ENCODE measurements around the gene FLNC. TPM values are rescaled to one million over a fixed set of nuclear protein-coding genes. Genes with fewer than 3 reads are reported as not detected.
A peak's percentile ranks its signal among the peaks of the same experiment; 100 is the strongest.

The FLNC gene
- polyA plus RNA-seq, 3 donors: 0.01 TPM; not detected in 2

DNA sequence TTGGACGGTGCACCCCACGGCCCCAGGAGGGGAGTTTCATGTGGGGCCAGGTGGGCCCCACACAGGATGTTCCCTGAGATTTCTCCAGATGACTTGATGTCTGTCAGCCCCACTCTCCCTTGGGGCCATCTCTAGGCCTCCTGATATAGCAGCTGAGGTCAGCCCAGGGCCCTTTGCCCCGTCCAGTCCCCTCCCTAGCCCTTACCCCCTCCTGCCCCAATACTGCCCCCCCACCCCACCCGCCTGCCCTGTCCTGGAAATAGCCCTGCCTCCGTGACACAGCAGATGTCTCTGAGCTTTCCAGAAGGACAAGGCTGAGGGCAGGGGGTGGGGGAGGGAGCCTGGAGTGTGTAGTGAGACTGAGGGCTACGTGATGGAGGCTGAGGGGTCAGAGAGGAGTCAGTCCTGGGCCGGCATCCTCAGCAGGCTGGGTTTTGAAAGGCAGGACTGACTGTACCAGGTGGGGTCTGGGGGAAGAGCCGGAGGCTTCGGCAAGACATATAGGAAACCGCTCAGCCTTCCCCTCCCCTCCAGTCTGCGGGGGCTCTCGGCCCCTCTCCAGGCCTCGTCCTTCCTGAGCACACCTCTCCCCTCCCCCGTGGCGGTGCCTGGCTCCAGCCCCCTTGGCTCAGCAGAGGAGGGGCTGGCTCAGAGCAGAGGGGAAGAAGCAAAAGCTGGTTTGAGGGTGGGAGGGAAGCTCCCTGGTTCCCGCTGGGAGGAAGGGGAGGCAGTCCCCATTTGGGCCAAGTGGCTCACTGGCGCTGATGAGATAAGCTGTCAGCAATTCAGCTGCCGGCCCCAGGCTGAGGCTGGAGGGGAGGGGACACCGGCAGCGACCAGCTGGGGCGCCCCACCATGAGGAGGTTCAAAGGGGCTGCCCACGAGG is 2.0 kb downstream of the FLNC start:
- H3K27me3 ChIP-seq (ENCODE audit: control insufficient read depth in 2 of 2, insufficient read depth in 2 of 2, low read length in 2 of 2): peaks cover 34 to 61% of the 10 kb centered on the region in 2 donors
- no peaks in the 10 kb centered on the region for H3K36me3 ChIP-seq (replicated peaks in 1 of 2; ENCODE audit: control insufficient read depth in 1 of 2, insufficient read depth in 2 of 2, low read length in 2 of 2)
- H3K27ac ChIP-seq (ENCODE audit: low read depth in 1 of 2, low read length in 2 of 2): no peak overlapping the region
- H3K27me3 Mint-ChIP-seq (ENCODE audit: low read depth in 3 of 3): peaks cover 60 to 74% (median 64%) of the 10 kb centered on the region in 3 donors
- no peaks in the 10 kb centered on the region for H4K20me1 ChIP-seq (ENCODE audit: insufficient read depth, low read length)
- TF ChIP-seq, protein P1, sequence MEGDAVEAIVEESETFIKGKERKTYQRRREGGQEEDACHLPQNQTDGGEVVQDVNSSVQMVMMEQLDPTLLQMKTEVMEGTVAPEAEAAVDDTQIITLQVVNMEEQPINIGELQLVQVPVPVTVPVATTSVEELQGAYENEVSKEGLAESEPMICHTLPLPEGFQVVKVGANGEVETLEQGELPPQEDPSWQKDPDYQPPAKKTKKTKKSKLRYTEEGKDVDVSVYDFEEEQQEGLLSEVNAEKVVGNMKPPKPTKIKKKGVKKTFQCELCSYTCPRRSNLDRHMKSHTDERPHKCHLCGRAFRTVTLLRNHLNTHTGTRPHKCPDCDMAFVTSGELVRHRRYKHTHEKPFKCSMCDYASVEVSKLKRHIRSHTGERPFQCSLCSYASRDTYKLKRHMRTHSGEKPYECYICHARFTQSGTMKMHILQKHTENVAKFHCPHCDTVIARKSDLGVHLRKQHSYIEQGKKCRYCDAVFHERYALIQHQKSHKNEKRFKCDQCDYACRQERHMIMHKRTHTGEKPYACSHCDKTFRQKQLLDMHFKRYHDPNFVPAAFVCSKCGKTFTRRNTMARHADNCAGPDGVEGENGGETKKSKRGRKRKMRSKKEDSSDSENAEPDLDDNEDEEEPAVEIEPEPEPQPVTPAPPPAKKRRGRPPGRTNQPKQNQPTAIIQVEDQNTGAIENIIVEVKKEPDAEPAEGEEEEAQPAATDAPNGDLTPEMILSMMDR (IDR thresholded peaks at IDR 0.05): no peak
- no peak overlapping the region for H3K9ac ChIP-seq (ENCODE audit: insufficient read depth, low read length, poor library complexity, severe bottlenecking)
- H3K4me3 ChIP-seq (replicated peaks in 1 of 3; ENCODE audit: low read depth in 2 of 3, low read length in 3 of 3): no peak overlapping the region
- intact Hi-C loops (cut with micrococcal nuclease): no loop called here
- no peaks in the 10 kb centered on the region for H3K9me3 ChIP-seq (replicated peaks in 1 of 2; ENCODE audit: control insufficient read depth in 1 of 2, insufficient read depth in 1 of 2, low read length in 2 of 2)
- H3K27ac Mint-ChIP-seq: no peak overlapping the region
- peak overlapping the region in 1 of 2 donors; percentile 71 for H3K4me3 Mint-ChIP-seq
- no peak overlapping the region for H3K4me2 ChIP-seq (replicated peaks; ENCODE audit: extremely low read depth, low read length, poor library complexity, severe bottlenecking)
- no peak for DNase-seq
- peaks cover 0 to 3% of the 10 kb centered on the region in 2 donors for H3K36me3 Mint-ChIP-seq
- H3K4me1 ChIP-seq (ENCODE audit: control insufficient read depth in 1 of 2, insufficient read depth in 2 of 2, low read length in 2 of 2): peaks cover 16 to 22% of the 10 kb centered on the region in 2 donors
- H3K79me2 ChIP-seq (ENCODE audit: insufficient read depth, low read length): no peaks in the 10 kb centered on the region
- WGBS (ENCODE audit: insufficient coverage): 0% methylated on average over 6 of the region's 22 CpGs
- H2AFZ ChIP-seq (ENCODE audit: insufficient read depth, low read depth, low read length, poor library complexity, severe bottlenecking): no peak overlapping the region
- H3K9me3 Mint-ChIP-seq: peaks cover 0 to 18% (median 6%) of the 10 kb centered on the region in 7 donors
- H3K4me1 Mint-ChIP-seq: peaks cover 20% of the 10 kb centered on the region

DNA sequence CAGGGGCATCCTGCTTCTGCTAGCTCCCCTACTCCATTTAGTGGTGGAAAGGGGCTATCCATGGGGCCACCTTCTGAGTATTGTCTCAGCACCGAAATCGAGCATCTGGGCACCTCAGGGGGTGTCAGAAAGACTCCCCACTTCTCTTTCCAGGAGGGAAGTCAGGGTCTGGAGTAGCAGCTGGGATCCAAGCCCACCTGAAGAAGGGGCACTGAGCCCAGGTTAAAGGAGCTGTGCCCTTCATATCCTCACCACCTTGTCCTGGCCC is 2.6 kb downstream of the FLNC start:
- Mint-ChIP-seq H3K27ac (no peak overlapping the region), H3K27me3 (ENCODE audit: low read depth in 3 of 3) (peaks cover 60 to 72% (median 62%) of the 10 kb centered on the region in 3 donors), H3K4me3 (peak overlapping the region in 1 of 2 donors; percentile 67), H3K4me1 (peaks cover 20% of the 10 kb centered on the region), H3K9me3 (peaks cover 0 to 18% (median 6%) of the 10 kb centered on the region in 7 donors), H3K36me3 (peaks cover 0 to 3% of the 10 kb centered on the region in 2 donors)
- TF ChIP-seq, protein P1 (IDR thresholded peaks at IDR 0.05): no peak
- Histone ChIP-seq H3K79me2 (ENCODE audit: insufficient read depth, low read length) (no peaks in the 10 kb centered on the region), H3K9ac (ENCODE audit: insufficient read depth, low read length, poor library complexity, severe bottlenecking) (no peak overlapping the region), H3K27me3 (ENCODE audit: control insufficient read depth in 2 of 2, insufficient read depth in 2 of 2, low read length in 2 of 2) (peaks cover 34 to 58% of the 10 kb centered on the region in 2 donors), H2AFZ (ENCODE audit: insufficient read depth, low read depth, low read length, poor library complexity, severe bottlenecking) (no peak overlapping the region), H3K9me3 (replicated peaks in 1 of 2; ENCODE audit: control insufficient read depth in 1 of 2, insufficient read depth in 1 of 2, low read length in 2 of 2) (no peaks in the 10 kb centered on the region), H3K4me3 (replicated peaks in 1 of 3; ENCODE audit: low read depth in 2 of 3, low read length in 3 of 3) (no peak overlapping the region), H3K27ac (ENCODE audit: low read depth in 1 of 2, low read length in 2 of 2) (no peak overlapping the region), H3K4me2 (replicated peaks; ENCODE audit: extremely low read depth, low read length, poor library complexity, severe bottlenecking) (no peak overlapping the region), H3K36me3 (replicated peaks in 1 of 2; ENCODE audit: control insufficient read depth in 1 of 2, insufficient read depth in 2 of 2, low read length in 2 of 2) (no peaks in the 10 kb centered on the region), H3K4me1 (ENCODE audit: control insufficient read depth in 1 of 2, insufficient read depth in 2 of 2, low read length in 2 of 2) (peaks cover 16 to 22% of the 10 kb centered on the region in 2 donors), H4K20me1 (ENCODE audit: insufficient read depth, low read length) (no peaks in the 10 kb centered on the region)
- intact Hi-C loops (cut with micrococcal nuclease): no loop called here
- no CpG with 5 or more reads among the region's 2 CpGs for WGBS (ENCODE audit: insufficient coverage)
- no peak for DNase-seq
